Uterus (tissue), 4 donors: Measurements from ENCODE around the gene RABGAP1L. TPM values are rescaled to one million over a fixed set of nuclear protein-coding genes. Genes with fewer than 3 reads are reported as not detected.

ENCODE experiments used
- DNase-seq, 2 donors: peaks; one replicate each; pipeline ENCODE4 v3.0.0-alpha.2; 2019 to 2020
- H3K27ac ChIP-seq, 2 donors: fragments of 200-600 bp; sonication (generic); 1 replicate in 1 of 2; 2 replicates in 1 of 2; pipeline ENCODE4 v1.5.1; 2016 to 2018
- H3K27me3 ChIP-seq, 2 donors: fragments of 200-600 bp; sonication (generic); one replicate each; pipeline ENCODE4 v1.5.1; 2018 to 2019; ENCODE audit warnings: control low read depth in 1 of 2
- H3K36me3 ChIP-seq, 2 donors: fragments of 200-600 bp; sonication (generic); one replicate each; pipeline ENCODE4 v1.5.1; 2019; ENCODE audit warnings: control low read depth in 1 of 2
- H3K4me1 ChIP-seq, 2 donors: fragments of 200-600 bp; sonication (generic); one replicate each; pipeline ENCODE4 v1.5.1; 2018 to 2019; ENCODE audit warnings: control low read depth in 1 of 2
- H3K4me3 ChIP-seq, 2 donors: fragments of 200-600 bp; sonication (generic); 1 replicate in 1 of 2; 2 replicates in 1 of 2; pipeline ENCODE4 v1.5.1; 2018 to 2019; ENCODE audit warnings: mild to moderate bottlenecking in 1 of 2
- H3K9me3 ChIP-seq, 2 donors: fragments of 200-600 bp; sonication (generic); one replicate each; pipeline ENCODE4 v1.5.1; 2019; ENCODE audit warnings: control low read depth in 1 of 2
- CTCF ChIP-seq, 4 experiments: fragments of 200-600 bp in 2 of 4; fragments of 450-650 bp in 2 of 4; sonication (generic) in 2 of 4; IDR thresholded peaks; one replicate each; pipeline ENCODE4 v1.5.1; 2016 to 2019; ENCODE audit warnings: antibody characterized with exemption in 4 of 4, mild to moderate bottlenecking in 2 of 4, moderate library complexity in 1 of 4
- POLR2A ChIP-seq, 2 donors: fragments of 450-650 bp; IDR thresholded peaks; one replicate each; pipeline ENCODE4 v1.6.1; 2016; ENCODE audit warnings: antibody characterized with exemption in 2 of 2, mild to moderate bottlenecking in 1 of 2, moderate library complexity in 1 of 2
- intact Hi-C: fragments of 100-400 bp; cut with DNase I; formaldehyde crosslinking; loops from one replicate; pipeline ENCODE4 v1.15.1; 2023; ENCODE audit warnings: low total_unique reads
- total RNA-seq, 4 donors: library from RNA; depleted of rRNA in 3 of 4; stranded (reverse); fragments of >200 nt in 3 of 4; gene quantifications; one replicate each; pipeline versions ENCODE4 v1.1.0 to v1.2.4, GENCODE V29; 2014 to 2023
- donor health status: DM: yes; HTN: yes; CAD: no.

RABGAP1L gene
- total RNA-seq, 4 donors from 2014 or later: 19.1 to 93.7 (median 35.1) TPM

GRCh38 chr1:174874331-174875053 lies 715.2 kb downstream of the RABGAP1L start:
- Histone ChIP-seq H3K4me1 (no peaks in the 10 kb centered on the region), H3K4me3 (no peak overlapping the region), H3K36me3 (no peaks in the 10 kb centered on the region), H3K27me3 (no peaks in the 10 kb centered on the region), H3K9me3 (no peaks in the 10 kb centered on the region), H3K27ac (no peak overlapping the region)
- intact Hi-C loops: no loop called here
- TF ChIP-seq CTCF (IDR thresholded peaks at IDR 0.05) (no peak), POLR2A (IDR thresholded peaks at IDR 0.05) (no peak)
- no peak for DNase-seq

- no peak for DNase-seq
- H3K27ac ChIP-seq: no peak overlapping the region
These were observed 716.0 kb downstream of the RABGAP1L start for GRCh38 chr1:174875306-174875705.

GRCh38 chr1:174877208-174877673 lies 717.9 kb downstream of the RABGAP1L start:
- no peaks in the 10 kb centered on the region for H3K27me3 ChIP-seq
- H3K4me1 ChIP-seq: no peaks in the 10 kb centered on the region
- H3K4me3 ChIP-seq: no peak overlapping the region
- no peak overlapping the region for H3K27ac ChIP-seq
- intact Hi-C loops: no loop called here
- no peaks in the 10 kb centered on the region for H3K9me3 ChIP-seq
- no peak for DNase-seq
- H3K36me3 ChIP-seq: no peaks in the 10 kb centered on the region
- no peak for TF ChIP-seq CTCF (IDR thresholded peaks at IDR 0.05)
- TF ChIP-seq POLR2A (IDR thresholded peaks at IDR 0.05): no peak

More at GRCh38 chr1:174875306-174875705, 716.0 kb downstream of the RABGAP1L start:
- Histone ChIP-seq H3K4me1 (no peaks in the 10 kb centered on the region), H3K4me3 (no peak overlapping the region), H3K9me3 (no peaks in the 10 kb centered on the region), H3K36me3 (no peaks in the 10 kb centered on the region), H3K27me3 (no peaks in the 10 kb centered on the region)
- TF ChIP-seq POLR2A (IDR thresholded peaks at IDR 0.05) (no peak), CTCF (IDR thresholded peaks at IDR 0.05) (no peak)
- intact Hi-C loops: no loop called here

- DNase-seq: no peak
- Histone ChIP-seq H3K36me3 (no peaks in the 10 kb centered on the region), H3K9me3 (no peaks in the 10 kb centered on the region), H3K27me3 (no peaks in the 10 kb centered on the region), H3K4me3 (no peak overlapping the region), H3K4me1 (no peaks in the 10 kb centered on the region), H3K27ac (no peak overlapping the region)
- intact Hi-C loops: no loop called here
- TF ChIP-seq CTCF (IDR thresholded peaks at IDR 0.05): no peak
- TF ChIP-seq POLR2A (IDR thresholded peaks at IDR 0.05): no peak
These were observed 720.9 kb downstream of the RABGAP1L start for GRCh38 chr1:174880171-174880570.

GRCh38 chr1:174883409-174883808 lies 724.1 kb downstream of the RABGAP1L start:
- Histone ChIP-seq H3K4me1 (no peaks in the 10 kb centered on the region), H3K4me3 (no peak overlapping the region), H3K9me3 (no peaks in the 10 kb centered on the region), H3K27ac (no peak overlapping the region), H3K36me3 (no peaks in the 10 kb centered on the region), H3K27me3 (no peaks in the 10 kb centered on the region)
- no peak for TF ChIP-seq CTCF (IDR thresholded peaks at IDR 0.05)
- TF ChIP-seq POLR2A (IDR thresholded peaks at IDR 0.05): no peak
- intact Hi-C loops: no loop called here
- DNase-seq: no peak
